CD4-positive, alpha-beta T cell (primary cell): ENCODE data around the gene SSH3. TPM values are rescaled to one million over a fixed set of nuclear protein-coding genes. Genes with fewer than 3 reads are reported as not detected.

Source experiments
- ATAC-seq: fragments of 200-7000 bp; cut with Tn5 transposase; one replicate; pipeline ENCODE4 v1.10.0; 2022; ENCODE audit warnings: mild to moderate bottlenecking; ENCODE audit not compliant: poor library complexity
- CTCF ChIA-PET: fragments of 350-600 bp; sonication (Branson Sonifier 250); formaldehyde crosslinking; loops from one replicate; lab custom pipeline; 2021; ENCODE audit warnings: antibody characterized with exemption, inconsistent platforms; lab: Charles Lee
- POLR2A ChIA-PET: fragments of 350-600 bp; sonication (Branson Sonifier 250); formaldehyde crosslinking; loops from one replicate; lab custom pipeline; 2021; ENCODE audit warnings: antibody characterized with exemption, inconsistent platforms; lab: Charles Lee
- DNase-seq, 14 experiments: peaks; one replicate each; pipeline ENCODE4 v3.0.0-alpha.2; 2013 to 2020; ENCODE audit warnings: mixed read lengths in 2 of 14
- H3K27ac ChIP-seq, 2 donors: one replicate each; pipeline versions ENCODE4 v1.5.1 to v1.7.0; 2013; ENCODE audit warnings: low read length in 2 of 2, low read depth in 1 of 2, mild to moderate bottlenecking in 1 of 2
- H3K27me3 ChIP-seq, 2 experiments: 1 replicate in 1 of 2; 2 replicates in 1 of 2; pipeline versions ENCODE4 v1.6.1 to v1.7.0; 2013; ENCODE audit warnings: low read length in 2 of 2, control low read depth in 1 of 2, mild to moderate bottlenecking in 1 of 2, moderate library complexity in 1 of 2; ENCODE audit not compliant: insufficient read depth in 2 of 2, control insufficient read depth in 1 of 2
- H3K36me3 ChIP-seq: one replicate; pipeline ENCODE4 v1.6.1; 2013; ENCODE audit warnings: low read length, control low read depth; ENCODE audit not compliant: insufficient read depth
- H3K4me1 ChIP-seq: one replicate; pipeline ENCODE4 v1.6.1; 2013; ENCODE audit warnings: low read length, control low read depth; ENCODE audit not compliant: insufficient read depth
- H3K4me3 ChIP-seq: one replicate; pipeline ENCODE4 v1.5.1; 2013; ENCODE audit warnings: mild to moderate bottlenecking, low read length, moderate library complexity
- H3K9me3 ChIP-seq, 2 experiments: 1 replicate in 1 of 2; 2 replicates in 1 of 2; pipeline versions ENCODE4 v1.6.1 to v1.7.0; 2013; ENCODE audit warnings: low read length in 2 of 2, mild to moderate bottlenecking in 2 of 2, control low read depth in 1 of 2, moderate library complexity in 1 of 2; ENCODE audit not compliant: control insufficient read depth in 1 of 2, insufficient read depth in 1 of 2
- H3K27ac Mint-ChIP-seq: one replicate; pipeline ENCODE4 v1.8.0; 2020; ENCODE audit warnings: mixed read lengths
- H3K27me3 Mint-ChIP-seq: one replicate; pipeline ENCODE4 v1.8.0; 2021; ENCODE audit warnings: mixed read lengths
- H3K36me3 Mint-ChIP-seq: one replicate; pipeline ENCODE4 v1.8.0; 2021; ENCODE audit warnings: low read depth, mixed read lengths
- H3K4me1 Mint-ChIP-seq: one replicate; pipeline ENCODE4 v1.8.0; 2021; ENCODE audit warnings: low read depth, mixed read lengths
- H3K4me3 Mint-ChIP-seq: one replicate; pipeline ENCODE4 v1.8.0; 2020; ENCODE audit warnings: mild to moderate bottlenecking, mixed read lengths
- H3K9me3 Mint-ChIP-seq: one replicate; pipeline ENCODE4 v1.8.0; 2020; ENCODE audit warnings: mixed read lengths
- intact Hi-C, 2 experiments: fragments of 100-400 bp; cut with DNase I in 1 of 2; cut with micrococcal nuclease in 1 of 2; formaldehyde crosslinking; loops; one replicate each; pipeline versions ENCODE4 v1.15.1 to v1.9.0; 2023 to 2025; cut with DNase I, micrococcal nuclease
- total RNA-seq, 174 experiments: library from RNA in 2 of 174; stranded (reverse) in 2 of 174; gene quantifications; one replicate each; pipeline ENCODE4 v1.2.3 and lab custom pipeline; 2021 to 2026
- TF ChIP-seq, protein P1 (sequence below): fragments of 200-600 bp; IDR thresholded peaks from one replicate; pipeline ENCODE4 v1.8.0; 2022; ENCODE audit warnings: antibody characterized with exemption, mild to moderate bottlenecking

SSH3 gene
- total RNA-seq, 2 experiments from 2014 or later: 8.5 to 8.8 TPM

DNA sequence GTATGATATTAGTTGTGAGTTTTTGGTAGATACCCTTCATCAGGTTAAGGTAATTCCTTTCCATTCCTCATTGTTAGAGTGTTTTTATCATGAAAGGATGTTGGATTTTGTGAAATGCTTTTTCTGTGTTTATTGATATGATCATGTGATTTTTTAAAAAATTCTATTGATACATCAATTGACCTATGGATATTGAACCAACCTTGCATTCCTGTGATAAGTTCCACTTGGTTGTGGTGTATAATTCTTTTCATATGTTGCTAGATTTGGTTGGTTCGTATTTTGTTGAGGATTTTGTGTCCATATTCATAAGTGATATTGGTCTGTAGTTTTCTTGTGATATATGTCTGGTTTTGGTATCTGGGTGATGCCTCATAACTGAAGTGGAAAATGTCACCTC, 7.5 kb upstream of the SSH3 start:
- peaks cover 10 to 14% of the 10 kb centered on the region in 2 experiments for H3K9me3 ChIP-seq
- H3K9me3 Mint-ChIP-seq: peaks cover 7% of the 10 kb centered on the region
- no peaks in the 10 kb centered on the region for H3K27me3 ChIP-seq
- peaks cover 43% of the 10 kb centered on the region for H3K4me1 Mint-ChIP-seq
- ChIA-PET CTCF (interaction anchor here (0.5 to 1.1 kb wide), 2 partner anchors 9 to 10 kb away, joined by 3 read pairs; no protein-coding TSS in a partner anchor), POLR2A (interaction anchor here (0.6 to 1.3 kb wide), 4 partner anchors 8 to 136 kb away, joined by 3 to 6 read pairs (median 3); no protein-coding TSS in a partner anchor)
- peak overlapping the region; percentile 34 for H3K4me3 Mint-ChIP-seq
- intact Hi-C loops: loop anchor here in 1 of 2 experiments (10.0 kb wide), 1 partner anchor 51 kb away; no protein-coding TSS in a partner anchor
- TF ChIP-seq, protein P1, sequence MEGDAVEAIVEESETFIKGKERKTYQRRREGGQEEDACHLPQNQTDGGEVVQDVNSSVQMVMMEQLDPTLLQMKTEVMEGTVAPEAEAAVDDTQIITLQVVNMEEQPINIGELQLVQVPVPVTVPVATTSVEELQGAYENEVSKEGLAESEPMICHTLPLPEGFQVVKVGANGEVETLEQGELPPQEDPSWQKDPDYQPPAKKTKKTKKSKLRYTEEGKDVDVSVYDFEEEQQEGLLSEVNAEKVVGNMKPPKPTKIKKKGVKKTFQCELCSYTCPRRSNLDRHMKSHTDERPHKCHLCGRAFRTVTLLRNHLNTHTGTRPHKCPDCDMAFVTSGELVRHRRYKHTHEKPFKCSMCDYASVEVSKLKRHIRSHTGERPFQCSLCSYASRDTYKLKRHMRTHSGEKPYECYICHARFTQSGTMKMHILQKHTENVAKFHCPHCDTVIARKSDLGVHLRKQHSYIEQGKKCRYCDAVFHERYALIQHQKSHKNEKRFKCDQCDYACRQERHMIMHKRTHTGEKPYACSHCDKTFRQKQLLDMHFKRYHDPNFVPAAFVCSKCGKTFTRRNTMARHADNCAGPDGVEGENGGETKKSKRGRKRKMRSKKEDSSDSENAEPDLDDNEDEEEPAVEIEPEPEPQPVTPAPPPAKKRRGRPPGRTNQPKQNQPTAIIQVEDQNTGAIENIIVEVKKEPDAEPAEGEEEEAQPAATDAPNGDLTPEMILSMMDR: no peak
- H3K4me3 ChIP-seq: no peak overlapping the region
- H3K27me3 Mint-ChIP-seq: no peaks in the 10 kb centered on the region
- peaks cover 85% of the 10 kb centered on the region for H3K36me3 Mint-ChIP-seq
- H3K27ac ChIP-seq: no peak overlapping the region
- H3K36me3 ChIP-seq: peaks cover 74% of the 10 kb centered on the region
- DNase-seq (no peak), ATAC-seq (no peak)
- H3K27ac Mint-ChIP-seq: peak overlapping the region; percentile 71
- peaks cover 33% of the 10 kb centered on the region for H3K4me1 ChIP-seq

DNA sequence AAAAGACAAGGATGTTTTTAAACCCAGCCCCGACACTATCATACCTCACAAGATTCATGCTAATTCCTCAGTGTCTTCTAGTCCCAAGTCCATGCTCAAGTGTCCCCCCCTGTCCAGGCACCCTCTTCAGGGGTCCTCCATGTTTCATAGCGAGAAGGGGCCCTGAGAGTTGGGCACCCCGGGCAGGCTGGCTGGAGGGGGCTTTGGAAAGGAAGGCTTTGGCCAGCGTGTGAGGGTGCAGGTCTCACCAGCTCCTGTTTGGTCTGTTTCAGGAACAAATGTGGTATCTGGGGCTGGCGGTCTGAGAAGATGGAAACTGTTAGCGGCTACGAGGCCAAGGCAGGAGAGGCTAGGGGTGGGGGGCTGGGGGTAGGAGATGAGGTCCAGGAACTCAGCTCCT, 4.5 kb upstream of the SSH3 start:
- H3K27me3 ChIP-seq: no peaks in the 10 kb centered on the region
- DNase-seq (no peak), ATAC-seq (no peak)
- CTCF ChIA-PET: no interaction called here
- POLR2A ChIA-PET: interaction anchor here (0.7 to 1.4 kb wide), 3 partner anchors 11 to 31 kb away, joined by 3 to 7 read pairs (median 4); no protein-coding TSS in a partner anchor
- peaks cover 10 to 14% of the 10 kb centered on the region in 2 experiments for H3K9me3 ChIP-seq
- no peak overlapping the region for H3K4me3 Mint-ChIP-seq
- intact Hi-C loops: loop anchor here in 1 of 2 experiments (10.0 kb wide), 1 partner anchor 54 kb away; no protein-coding TSS in a partner anchor
- no peak overlapping the region for H3K27ac ChIP-seq
- TF ChIP-seq, protein P1: no peak
- H3K36me3 ChIP-seq: peaks cover 61% of the 10 kb centered on the region
- peaks cover 28% of the 10 kb centered on the region for H3K4me1 Mint-ChIP-seq
- no peak overlapping the region for H3K4me3 ChIP-seq
- peaks cover 7% of the 10 kb centered on the region for H3K9me3 Mint-ChIP-seq
- H3K27ac Mint-ChIP-seq: no peak overlapping the region
- no peaks in the 10 kb centered on the region for H3K27me3 Mint-ChIP-seq
- H3K36me3 Mint-ChIP-seq: peaks cover 72% of the 10 kb centered on the region
- peaks cover 22% of the 10 kb centered on the region for H3K4me1 ChIP-seq

DNA sequence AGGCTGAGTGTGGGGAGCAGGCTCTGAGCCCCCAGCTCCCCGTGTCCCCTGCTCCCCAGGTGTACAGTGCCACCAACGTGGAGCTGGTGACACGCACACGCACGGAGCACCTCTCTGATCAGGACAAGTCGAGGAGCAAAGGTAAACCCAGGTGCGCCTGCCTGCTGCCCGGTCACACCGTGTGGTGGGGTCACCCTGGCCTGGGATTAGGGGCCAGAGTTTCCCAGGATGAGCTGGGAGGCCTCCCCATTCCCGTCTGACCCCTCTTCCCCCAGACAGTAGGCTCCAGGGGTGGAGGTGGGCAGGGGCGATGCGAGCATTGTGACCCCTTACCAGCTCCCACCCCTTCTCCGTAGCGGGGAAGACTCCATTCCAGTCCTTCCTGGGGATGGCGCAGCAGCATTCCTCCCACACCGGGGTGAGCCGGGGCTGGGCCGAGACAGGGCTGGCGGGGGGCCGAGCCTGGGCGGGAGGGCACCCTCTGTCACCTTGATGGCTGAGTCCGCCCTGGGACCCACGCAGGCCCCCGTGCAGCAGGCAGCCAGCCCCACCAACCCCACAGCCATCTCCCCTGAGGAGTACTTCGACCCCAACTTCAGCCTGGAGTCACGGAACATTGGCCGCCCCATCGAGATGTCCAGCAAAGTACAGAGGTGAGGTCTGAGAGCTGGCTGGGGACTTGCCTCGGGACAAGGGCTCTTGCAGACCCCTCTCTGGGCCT, 3.7 kb upstream of the SSH3 start:
- Histone ChIP-seq H3K4me1 (peaks cover 30% of the 10 kb centered on the region), H3K9me3 (peaks cover 10 to 14% of the 10 kb centered on the region in 2 experiments), H3K36me3 (peaks cover 61% of the 10 kb centered on the region), H3K4me3 (no peak overlapping the region), H3K27ac (no peak overlapping the region), H3K27me3 (no peaks in the 10 kb centered on the region)
- H3K4me1 Mint-ChIP-seq: peaks cover 23% of the 10 kb centered on the region
- DNase-seq (peak in 1 of 14 experiments; percentile 0), ATAC-seq (no peak)
- CTCF ChIA-PET: interaction anchor here (2.1 kb wide), 1 partner anchor 18 kb away, joined by 5 read pairs; no protein-coding TSS in a partner anchor
- intact Hi-C loops: loop anchor here in 1 of 2 experiments (10.0 kb wide), 1 partner anchor 55 kb away; no protein-coding TSS in a partner anchor
- TF ChIP-seq, protein P1: no peak
- H3K27me3 Mint-ChIP-seq: no peaks in the 10 kb centered on the region
- no peak overlapping the region for H3K27ac Mint-ChIP-seq
- H3K36me3 Mint-ChIP-seq: peaks cover 64% of the 10 kb centered on the region
- no peak overlapping the region for H3K4me3 Mint-ChIP-seq
- POLR2A ChIA-PET: interaction anchor here (0.7 to 5.6 kb wide), 2 partner anchors 11 to 18 kb away, joined by 3 to 54 read pairs; partner anchors contain the start of gene ANKRD13D
- peaks cover 7% of the 10 kb centered on the region for H3K9me3 Mint-ChIP-seq
